NCI-H1092 treated with DMSO at 0.1 percent for 48 hours (cell line): ENCODE data around the gene DAD1.
"Not testable (repeated sequence)": the region's sequence is repeated elsewhere in the genome, so short reads cannot be mapped to it uniquely, and the experiment has no call there.

Experiments used
- DNase-seq: peaks from one replicate; lab custom pipeline; 2025; lab: John Stamatoyannopoulos, UW

DAD1 gene

GRCh38 chr14:22598896-22599244, 9.8 kb upstream of the DAD1 start:
- peak; percentile 29 for DNase-seq

DNA sequence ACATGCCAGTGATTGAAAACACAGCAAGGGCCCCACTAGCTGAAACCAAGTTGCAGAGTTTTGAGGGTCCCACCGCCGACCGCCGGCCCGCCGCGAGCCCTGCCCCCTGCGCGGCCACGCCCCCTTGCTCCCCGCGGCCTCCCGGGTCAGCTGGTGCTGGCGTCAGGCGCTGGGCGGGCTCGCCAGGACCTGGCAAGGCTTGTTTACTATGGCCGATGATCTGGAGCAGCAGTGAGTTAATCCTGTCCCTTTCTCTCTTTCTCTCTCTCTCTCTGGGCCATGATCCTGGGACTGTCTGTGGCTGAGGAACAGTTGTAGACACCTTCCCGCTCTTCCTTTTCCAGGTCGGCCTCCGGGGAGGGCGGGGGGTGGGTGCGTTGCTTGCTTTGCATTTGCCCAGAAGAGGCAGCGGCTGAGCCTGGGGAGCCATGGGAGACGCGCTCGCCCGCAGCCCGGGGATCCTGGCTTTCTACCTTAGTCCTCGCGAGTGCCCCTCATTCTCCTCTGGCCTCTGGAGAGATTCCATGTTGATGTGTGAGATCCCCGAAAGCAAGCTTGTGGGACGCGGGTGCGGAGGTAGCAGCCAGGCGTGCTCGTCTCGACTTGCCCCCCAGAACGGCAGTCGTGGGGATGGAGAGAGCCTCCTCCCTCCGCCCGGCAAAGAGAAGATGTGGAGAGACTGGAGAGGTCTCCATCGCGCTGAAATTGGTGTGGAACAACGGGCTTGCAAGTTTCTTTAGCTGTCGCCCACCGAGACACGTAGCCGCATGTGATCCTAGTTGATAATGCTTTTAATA, 9.3 kb upstream of the DAD1 start, which contains the start of gene ABHD4:
Gene ABHD4 (plus strand): TSS at position 202 of the 797 bp plus-strand sequence. CDS start 7 bp downstream, at position 209.
- DNase-seq = peak; percentile 50

DNA sequence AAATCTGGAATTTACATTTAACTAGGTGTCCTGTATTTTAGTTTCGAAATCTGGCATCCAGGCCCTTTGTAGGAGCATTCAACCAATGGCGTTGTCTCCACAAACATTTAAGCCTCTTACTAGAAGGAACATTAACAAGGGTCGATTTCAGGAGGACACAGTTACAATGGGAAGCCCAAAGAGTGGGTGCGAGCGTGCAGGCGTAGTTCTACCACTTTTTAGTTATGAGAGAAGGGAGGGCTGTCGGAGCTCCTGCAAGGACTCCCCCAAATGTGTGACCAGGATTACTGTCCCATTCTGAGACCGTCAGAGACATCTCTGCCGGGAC, 8.7 kb upstream of the DAD1 start:
- DNase-seq = no peak

DNA sequence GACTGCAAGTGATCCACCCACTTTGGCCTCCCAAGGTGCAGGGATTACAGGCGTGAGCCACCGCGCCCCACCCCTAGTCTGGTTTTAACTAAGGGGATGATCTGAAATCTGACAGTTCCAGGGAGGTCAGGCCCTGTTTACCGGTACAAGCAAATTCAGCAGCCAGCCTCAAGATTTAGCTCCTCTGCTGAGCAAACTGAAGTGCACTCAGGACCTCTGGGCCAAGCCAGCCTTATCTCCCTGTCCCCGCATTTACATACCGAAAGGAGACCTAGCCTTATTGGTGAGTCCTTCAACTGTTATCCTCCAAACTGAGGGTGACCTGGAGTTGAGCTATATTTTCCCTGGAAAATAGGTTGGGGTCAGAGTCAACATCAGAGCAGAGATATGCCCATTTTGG, 8.2 kb upstream of the DAD1 start:
- DNase-seq = no peak

- DNase-seq = no peak
Measured at GRCh38 chr14:22596354-22596879, 7.4 kb upstream of the DAD1 start.

DNA sequence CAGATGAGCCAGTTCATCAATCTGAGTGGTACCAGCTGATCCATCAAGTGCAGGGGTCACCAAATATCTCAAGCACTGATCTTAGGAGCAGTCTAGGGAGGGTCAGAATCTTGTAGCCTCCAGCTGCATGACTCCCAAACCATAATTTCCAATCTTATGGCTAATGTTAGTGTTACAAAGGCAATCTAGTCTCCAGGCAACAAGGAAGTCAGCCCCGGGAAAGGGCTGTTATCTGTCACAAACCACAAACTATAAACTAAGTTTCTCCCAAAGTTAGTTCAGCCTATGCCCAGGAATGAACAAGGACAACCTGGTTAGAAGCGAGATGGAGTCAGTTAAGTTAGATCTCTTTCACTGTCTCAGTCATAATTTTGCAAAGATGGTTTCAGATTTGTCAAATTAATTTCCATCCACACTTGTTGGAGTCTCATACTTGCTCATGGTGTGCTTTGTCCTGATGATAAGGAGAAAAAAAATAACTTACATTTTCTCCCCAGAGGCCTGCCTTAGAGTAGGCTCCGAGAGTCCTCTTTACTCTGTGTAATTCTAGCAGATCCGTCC, 5.2 kb upstream of the DAD1 start:
- DNase-seq = no peak

GRCh38 chr14:22593601-22594000, 4.6 kb upstream of the DAD1 start:
- DNase-seq = no peak

- DNase-seq = no peak
Measured at GRCh38 chr14:22593189-22593588, 4.2 kb upstream of the DAD1 start.

DNA sequence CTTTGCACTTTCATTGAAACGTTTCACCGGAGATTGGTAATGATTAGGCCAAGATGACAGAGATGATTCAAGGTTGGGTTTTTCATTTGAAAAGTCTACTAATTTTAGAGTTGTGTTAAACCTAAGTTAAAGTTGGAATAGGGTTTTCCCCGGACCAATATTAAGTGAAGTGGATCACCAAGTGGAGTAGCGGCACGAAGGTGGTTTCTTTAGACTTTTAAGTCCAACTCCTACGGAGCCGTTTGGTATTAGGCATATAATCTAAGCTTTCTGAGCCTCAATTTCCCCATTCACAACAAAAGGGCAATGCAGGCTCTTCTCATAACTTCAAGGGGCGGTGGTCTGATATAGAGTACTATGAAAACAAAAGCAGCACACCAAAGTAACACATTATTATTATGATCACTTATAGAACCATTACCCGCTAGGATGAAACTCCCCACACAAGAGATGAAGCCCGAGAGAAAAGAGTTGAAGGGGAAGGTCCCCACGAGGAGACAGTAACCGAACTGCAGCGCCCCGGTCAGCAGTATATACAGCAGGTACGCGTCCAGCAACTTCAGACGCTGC, 413 bp downstream of the DAD1 start:
- DNase-seq = no peak

GRCh38 chr14:22587677-22588422, 1.2 kb downstream of the DAD1 start:
- not testable (repeated sequence) for DNase-seq

DNA sequence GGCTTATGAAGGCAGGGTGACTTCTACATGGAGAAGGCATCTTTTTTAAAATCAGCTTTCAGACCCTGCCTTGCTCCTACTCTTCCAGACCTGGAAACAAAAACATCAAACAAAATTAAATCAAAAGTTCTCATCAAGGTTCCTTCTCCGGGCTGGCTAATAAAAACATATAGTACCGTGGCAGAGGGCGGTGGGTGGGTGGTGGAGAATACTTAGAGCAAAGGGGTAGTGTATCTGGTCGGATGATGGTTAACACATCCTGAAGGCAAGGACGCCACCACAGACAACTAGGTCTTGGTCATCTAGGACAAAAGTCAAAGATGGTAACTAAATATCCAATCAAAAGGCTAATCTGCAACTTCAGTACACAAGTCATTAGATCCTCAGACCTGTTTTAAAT, 1.8 kb downstream of the DAD1 start:
- DNase-seq = no peak

GRCh38 chr14:22583994-22584393, 5.0 kb downstream of the DAD1 start:
- no peak for DNase-seq

DNA sequence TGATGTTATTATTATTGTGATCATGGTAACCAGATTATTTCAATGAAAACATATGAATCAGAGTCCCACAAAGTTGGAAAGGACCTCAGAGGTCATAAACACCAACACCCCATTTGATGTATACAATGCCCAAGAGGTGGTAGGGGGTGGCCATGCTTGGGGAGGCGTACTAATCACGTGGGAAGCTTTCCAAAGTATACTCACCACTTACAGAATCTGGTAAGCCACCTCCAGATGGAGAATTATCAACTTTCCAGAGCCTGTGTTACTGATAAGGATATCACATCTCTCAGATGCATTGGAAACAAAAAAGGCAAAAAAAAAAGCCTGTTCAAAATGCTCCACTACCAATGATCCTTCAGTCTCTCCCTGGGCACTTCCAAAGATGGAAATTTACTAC, 8.4 kb downstream of the DAD1 start:
- no peak for DNase-seq

DNA sequence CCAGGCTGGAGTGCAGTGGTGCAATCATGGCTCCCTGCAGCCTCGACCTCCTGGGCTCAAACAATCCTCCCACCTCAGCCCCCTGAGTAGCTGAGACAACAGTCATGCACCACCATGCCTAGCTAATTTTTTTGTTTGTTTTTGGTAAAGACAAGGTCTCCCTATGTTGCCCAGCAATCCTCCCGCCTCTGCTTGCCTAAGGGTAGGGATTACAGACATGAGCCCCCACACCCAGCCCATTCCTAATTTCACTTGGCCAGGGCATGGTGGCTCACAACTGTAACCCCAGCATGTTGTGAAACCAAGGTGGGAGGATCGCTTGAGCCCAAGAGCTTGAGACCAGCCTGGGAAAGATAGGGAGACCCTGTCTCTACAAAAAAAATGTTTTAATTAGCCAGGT, 9.1 kb downstream of the DAD1 start:
- DNase-seq = no peak

DNA sequence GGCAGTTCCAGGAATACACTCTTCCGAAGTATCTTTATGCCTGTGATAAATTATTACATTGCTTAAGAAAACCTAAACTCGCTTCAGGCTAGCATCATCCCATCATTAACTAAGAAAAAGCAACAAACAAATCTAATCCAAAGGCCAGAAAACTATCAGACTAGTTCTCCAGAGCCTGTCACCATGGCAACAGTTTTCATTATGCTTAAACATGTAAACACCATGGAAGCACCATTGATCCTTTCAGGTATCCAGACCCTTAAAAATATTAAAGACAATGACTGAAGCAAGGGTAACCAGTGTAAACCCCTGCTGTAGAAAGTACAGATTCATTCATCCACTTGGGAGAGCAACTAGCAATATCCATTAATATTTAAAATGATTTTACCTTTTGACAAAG, 9.8 kb downstream of the DAD1 start:
- DNase-seq = no peak

DNA sequence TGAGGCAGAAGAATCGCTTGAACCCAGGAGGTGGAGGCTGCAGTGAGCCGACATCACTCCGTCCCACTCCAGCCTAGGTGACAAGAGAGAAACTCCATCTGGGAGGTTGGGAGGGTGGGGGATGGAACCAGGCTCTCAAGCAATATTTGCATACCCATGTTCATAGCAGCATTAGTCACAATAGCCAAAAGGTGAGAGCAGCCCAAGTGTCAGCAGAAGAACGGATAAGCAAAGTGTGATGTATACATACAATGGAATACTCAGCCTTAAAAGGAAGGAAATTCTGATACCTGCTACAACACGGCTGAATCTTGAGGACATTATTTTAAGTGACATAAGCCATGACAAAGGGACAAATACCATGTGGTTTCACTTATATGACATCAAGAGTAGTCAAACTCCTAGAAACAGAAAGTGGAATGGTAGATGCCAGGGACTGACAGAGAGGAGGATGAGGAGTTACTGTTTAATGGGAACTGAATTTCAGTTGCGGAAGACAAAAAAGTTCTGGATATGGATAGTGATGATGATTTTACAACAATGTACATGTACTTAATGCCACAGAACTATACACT, 11.6 kb downstream of the DAD1 start:
- DNase-seq = no peak

DNA sequence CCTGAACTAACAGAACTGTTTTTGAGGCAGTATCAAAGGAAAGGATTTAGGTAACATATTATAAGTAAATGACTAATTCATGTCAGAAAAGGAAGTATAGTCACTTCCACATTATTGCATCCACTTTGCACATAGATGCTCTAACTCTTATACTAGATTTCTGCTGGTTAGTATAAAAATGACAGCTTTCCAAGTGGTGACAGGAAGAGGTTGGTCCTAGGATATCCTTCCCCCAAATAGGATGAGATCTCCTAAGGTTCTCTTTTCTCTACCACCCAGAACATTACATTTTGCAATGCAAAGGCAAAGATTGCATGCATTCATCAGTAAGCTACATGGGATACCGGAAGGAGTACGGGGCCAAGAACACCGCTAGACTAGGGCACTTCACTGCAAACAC, 15.2 kb downstream of the DAD1 start:
- no peak for DNase-seq

DNA sequence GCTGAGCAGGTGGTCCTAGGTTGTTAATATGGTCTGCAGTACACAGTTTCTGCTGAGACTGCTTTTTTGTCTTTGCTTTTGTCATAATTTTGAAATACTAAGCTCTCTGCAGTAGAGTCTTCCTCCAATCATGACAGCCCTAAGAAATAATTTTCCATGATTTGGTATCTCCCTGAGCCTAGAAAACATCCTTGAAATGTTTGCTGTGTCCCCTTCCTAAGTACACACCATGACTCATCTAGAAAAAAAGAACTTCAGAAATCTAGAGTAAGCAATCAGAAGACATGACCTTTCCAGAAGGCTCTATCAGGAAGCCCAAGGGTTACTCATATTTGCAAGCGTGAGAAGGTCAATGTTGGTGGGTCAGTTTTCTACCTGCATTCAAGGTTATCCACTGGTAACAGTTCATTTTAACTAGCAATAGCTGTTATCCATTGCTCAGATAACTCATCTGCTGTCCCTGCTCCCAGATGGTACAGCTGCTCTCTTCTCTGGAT, 16.4 kb downstream of the DAD1 start:
- no peak for DNase-seq

GRCh38 chr14:22570132-22570949, 18.7 kb downstream of the DAD1 start:
- DNase-seq = peak; percentile 77

DNA sequence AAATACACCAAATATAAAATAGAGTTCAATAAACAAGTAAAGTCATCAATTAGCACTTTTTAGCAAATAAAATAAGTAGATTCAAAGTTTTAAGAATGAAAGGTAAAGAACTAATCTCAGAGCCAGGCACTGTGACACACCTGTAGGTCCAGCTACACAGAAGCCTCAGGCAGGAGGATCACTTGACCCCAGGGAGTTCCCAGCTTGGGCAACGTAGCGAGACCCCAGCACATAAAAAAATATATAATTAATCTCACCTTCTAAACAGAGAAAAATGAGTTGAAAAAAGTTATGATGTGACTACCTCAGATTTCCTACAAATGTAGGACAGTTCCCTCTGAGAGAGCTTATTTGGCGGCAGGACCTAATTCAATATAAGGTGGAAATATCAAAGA, 19.3 kb downstream of the DAD1 start:
- no peak for DNase-seq

DNA sequence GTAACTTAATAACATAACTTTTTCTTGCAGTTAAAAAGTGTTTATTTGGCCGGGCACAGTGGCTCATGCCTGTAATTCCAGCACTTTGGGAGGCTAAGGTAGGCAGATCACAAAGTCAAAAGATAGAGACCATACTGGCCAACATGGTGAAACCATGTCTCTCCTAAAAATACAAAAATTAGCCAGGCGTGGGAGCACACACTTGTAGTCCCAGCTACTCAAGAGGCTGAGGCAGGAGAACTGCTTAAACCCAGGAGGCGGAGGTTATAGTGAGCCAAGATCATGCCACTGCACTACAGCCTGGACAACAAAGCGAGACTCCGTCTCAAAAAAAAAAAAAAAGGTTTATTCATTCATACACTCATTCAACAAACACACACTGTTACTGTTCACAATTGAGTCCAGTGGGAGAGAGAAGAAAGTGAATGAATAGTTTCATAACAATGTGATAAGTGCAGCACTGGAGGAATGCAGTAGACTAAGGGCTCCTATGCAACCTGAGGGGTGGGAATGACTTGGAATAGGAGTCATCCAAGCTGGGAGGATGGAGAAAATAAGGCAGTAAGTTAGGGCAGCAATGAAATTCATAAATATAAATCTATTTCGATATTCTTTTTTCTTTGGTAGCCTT, 19.8 kb downstream of the DAD1 start:
- DNase-seq = no peak
